NCI-H2227 (cell line): ENCODE data around the gene ADORA2A.

ENCODE experiments used
- DNase-seq: peaks from one replicate; lab custom pipeline; 2025; ENCODE audit not compliant: unreplicated experiment; lab: John Stamatoyannopoulos, UW

Gene ADORA2A

DNA sequence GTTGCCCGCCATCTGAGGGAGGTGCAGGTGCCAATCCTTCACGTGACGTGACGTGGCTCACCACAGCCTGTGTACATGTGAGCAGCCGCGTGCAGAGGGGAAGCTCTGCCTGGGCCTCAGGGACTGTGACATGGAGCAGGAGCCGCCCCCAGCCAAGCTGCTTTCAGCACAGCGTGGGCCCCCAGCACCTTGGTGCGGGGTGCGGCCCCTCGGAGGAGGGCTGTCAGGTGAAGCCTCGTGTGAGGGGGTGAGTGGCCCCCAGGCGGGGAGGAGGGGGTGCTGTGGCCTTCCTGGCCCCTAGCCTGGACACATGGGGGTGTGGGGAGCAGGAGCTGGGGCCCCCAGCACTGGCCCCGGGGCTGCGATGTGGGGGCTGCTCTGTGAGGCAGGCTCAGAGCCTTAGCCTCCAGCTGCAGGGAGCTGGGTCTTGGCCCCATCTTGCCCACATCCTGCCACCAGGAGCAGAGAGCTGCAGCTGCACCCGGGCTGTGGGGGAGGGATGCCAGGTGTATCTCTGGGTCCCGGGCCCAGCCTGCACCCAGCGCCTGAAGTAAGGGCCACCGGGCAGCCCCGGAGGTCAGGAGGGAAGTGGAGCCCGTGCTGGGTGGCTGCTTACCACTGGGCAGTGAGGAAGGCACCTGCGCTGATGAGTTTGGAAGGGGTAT lies at the start of gene ADORA2A:
TSS of gene ADORA2A (plus strand) at position 100 of the 665 bp plus-strand sequence. CDS start 5,806 bp downstream, outside the sequence.
- DNase-seq = no peak

- no peak for DNase-seq
Observed at GRCh38 chr22:24379536-24379935, 47.9 kb upstream of the ADORA2A start.

DNA sequence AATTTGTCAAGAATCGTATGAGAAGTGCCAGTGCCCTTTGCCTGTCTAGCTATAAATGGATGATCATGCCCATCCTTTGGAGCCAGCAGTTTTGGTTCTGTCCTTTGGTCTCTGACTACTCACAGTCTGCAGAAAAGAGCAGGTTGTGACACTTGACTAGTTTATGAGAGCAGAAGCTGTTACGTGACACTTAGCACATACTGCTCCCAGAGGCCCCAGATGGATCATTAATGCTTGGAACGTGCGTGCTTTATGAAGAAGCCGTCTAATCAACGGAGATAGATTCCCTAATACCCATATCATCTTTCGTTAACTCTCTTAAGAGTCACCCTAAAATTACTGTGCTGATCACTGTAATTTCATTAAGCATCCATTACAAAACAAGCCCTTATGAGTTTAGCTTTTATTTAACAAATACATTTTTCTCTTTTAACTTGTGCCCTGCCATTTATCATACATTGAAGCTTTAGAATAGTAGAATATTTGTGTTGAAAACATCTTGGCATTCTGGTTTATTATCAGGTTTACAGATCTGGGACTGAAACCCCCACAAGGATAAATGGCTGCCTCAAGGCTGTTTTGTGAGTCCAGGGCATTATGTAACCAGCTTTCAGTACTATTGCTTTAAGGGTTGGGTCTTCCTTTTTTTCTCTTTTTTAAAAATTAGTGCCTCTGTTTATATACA lies 47.0 kb upstream of the ADORA2A start:
- DNase-seq = peak; percentile 62

DNA sequence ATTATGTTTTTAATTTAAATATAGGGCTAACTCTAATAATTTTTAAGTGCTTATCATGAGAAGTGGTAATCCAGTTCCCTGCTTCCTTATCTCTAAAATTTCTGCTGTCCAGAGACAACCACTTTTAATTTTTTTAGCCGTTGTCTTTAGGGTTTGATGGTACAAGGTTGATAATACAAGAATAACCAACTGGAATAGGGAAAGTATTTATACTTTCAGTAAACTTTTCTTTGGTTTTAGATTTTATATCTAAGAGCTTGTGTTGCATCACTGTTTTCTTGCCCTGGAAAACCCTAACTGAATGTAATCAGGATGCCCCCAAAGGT lies 46.5 kb upstream of the ADORA2A start:
- DNase-seq = no peak

DNA sequence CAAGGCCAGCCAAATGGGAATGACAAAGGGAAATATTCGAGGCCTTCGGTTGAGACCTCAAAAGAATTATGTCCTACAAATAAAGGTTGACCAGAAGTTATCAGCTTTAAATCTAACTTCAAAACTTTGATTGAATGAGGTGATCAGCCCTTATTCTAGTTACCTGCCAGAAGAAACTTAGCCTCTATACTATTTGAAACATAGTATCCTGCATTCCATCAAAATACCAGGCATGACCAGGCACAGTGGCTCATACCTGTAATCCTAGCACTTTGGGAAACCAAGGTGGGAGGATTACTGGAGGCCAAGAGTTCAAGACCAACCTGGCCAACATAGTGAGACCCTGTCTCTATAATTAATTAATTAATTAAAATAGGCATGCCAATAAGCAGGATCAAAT lies 44.3 kb upstream of the ADORA2A start:
- no peak for DNase-seq

DNA sequence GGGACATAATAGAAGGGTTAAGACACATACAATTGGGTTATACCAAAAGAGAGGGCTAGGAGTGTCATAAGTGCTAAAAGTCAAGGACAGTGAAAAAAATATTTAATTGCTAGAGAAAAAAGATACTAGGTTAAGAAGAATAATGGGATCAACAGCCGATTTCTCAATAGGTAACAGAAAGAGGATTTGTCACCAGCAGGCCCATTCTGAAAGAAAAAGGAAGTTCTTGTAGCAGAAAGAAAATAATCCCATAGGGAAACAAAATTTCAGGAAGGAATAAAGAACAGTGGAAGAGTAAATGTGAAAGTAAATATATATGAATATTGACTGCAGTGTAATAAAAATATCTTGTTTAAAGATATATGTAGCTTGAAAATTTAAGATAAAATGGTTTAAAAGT lies 43.3 kb upstream of the ADORA2A start:
- DNase-seq = no peak

DNA sequence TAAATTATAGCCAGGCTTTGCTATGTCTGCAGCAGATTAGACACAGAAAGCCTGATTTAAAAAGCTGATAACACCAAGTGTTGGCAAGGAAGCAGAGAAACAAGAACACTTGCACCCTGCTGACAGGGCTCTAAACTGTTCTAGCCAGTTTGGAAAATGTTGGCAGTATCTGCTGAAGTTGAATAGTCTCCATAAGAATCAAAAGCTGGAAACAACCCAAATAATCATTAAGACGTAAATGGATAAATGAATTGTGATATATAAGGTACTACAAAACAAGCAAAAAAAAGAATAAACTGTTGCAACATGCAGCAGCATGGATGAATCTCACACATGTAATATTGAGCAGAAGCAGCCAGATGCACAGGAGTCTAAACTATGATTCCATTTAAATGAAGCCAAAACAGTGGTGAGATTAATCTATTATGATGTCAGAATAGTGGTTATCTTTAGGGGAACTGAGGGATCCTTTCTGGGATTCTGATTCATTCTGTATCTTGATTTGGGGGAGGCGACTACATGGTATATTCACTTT lies 40.4 kb upstream of the ADORA2A start:
- no peak for DNase-seq

- no peak for DNase-seq
Observed at GRCh38 chr22:24389680-24390079, 37.7 kb upstream of the ADORA2A start.

- no peak for DNase-seq
Observed at GRCh38 chr22:24390156-24390555, 37.2 kb upstream of the ADORA2A start.

DNA sequence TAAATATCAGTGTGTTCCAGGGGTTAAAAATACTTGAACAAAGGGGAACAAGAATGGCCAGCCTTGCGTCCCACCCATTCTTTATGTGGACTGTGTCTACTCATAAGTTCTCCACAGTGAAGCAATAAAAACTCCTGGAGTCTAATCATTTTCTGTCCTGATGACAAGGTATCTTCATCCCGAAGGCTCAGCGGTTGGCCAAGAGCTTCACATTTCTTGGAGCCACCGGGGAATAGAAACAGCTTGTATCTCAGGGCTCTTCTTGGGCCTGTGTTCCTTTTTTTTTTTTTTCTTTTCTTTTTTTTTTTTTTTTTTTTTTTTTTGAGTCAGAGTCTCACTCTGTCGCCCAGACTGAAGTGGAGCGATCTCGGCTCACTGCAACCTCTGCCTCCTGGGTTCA lies 36.8 kb upstream of the ADORA2A start:
- no peak for DNase-seq

DNA sequence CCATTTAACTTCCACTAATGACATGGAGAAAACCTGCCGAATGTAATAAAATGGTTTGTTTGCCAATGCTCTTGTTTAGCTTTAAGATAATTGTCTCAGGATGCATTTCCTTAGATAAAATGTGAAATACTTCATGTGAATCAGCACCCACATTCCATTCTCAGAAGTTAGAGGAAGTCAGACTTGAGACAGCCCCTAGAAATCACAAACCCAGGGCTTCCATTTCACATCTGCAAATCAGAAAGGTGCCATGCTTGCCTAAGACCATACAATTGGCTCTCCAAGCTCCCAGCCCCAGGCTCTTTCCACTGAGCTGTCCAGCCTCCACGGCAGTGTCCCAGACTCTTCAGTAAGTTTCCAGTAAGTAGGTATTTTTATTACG lies 35.6 kb upstream of the ADORA2A start:
- DNase-seq = no peak

GRCh38 chr22:24392218-24392931 lies 35.0 kb upstream of the ADORA2A start:
- DNase-seq = no peak

DNA sequence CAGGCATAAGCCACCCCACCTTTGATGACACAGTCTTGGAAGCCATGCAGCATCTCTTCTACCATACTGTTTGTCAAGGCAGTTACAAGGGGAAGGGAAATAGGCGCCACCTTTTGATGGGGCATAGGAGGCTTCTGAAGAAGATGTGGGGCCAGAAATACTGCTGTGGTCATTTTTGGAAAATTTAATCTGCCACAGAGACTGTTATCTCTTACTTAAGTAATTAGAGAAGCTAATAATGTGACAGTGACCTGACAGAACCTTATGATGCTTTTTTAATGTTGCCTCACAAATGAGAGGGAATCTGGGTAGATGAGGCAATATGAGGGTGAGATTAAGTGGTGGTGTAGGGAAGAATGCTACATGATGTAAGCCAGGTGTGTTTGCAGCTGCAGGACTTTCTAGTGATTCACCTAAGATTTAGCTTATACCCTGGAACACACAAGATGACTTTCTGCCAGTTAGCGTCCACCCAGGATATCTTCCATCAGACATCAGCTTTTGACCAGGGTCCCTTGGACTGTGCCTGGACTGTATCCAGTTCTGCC lies 34.3 kb upstream of the ADORA2A start:
- DNase-seq = no peak

- no peak for DNase-seq
Observed at GRCh38 chr22:24393848-24394247, 33.6 kb upstream of the ADORA2A start.

DNA sequence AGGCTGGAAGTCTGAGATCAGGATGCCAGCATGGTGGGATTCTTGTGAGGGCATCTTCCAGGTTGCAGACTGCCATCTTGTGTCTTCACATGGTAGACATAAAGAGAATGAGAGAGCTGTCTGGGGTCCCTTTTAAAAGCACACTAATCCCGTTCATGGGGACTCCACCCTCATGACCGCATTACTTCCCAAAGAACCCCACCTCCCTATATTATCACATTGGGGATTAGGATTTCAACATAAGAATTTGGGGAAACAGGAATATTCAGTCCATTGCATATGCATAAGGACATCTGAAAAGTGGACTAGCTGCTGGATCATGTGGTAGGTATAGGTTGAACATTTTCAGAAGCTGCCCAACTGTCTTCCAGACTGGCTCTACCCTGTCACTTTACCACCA lies 33.1 kb upstream of the ADORA2A start:
- no peak for DNase-seq

DNA sequence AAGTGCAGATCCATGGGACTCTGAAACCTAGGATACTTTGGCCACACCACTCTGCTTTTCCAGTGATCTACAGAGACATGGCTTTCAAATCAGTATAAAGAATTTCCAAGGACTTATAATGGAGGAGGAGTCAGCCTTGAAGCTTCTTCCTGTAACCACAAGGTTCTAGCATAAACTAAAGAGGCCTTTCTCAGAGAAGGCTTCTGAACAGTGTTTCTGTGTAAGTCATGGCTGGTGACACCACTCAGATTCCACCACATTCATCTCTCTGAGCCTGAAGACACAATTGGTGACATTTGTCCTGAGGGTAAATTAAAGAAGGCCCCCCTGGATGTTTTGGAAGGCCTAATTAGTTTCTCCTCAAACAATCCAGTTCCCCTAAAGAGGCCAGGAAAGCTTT lies 29.0 kb upstream of the ADORA2A start:
- no peak for DNase-seq

- DNase-seq = no peak
Observed at GRCh38 chr22:24400034-24400725, 27.2 kb upstream of the ADORA2A start.

DNA sequence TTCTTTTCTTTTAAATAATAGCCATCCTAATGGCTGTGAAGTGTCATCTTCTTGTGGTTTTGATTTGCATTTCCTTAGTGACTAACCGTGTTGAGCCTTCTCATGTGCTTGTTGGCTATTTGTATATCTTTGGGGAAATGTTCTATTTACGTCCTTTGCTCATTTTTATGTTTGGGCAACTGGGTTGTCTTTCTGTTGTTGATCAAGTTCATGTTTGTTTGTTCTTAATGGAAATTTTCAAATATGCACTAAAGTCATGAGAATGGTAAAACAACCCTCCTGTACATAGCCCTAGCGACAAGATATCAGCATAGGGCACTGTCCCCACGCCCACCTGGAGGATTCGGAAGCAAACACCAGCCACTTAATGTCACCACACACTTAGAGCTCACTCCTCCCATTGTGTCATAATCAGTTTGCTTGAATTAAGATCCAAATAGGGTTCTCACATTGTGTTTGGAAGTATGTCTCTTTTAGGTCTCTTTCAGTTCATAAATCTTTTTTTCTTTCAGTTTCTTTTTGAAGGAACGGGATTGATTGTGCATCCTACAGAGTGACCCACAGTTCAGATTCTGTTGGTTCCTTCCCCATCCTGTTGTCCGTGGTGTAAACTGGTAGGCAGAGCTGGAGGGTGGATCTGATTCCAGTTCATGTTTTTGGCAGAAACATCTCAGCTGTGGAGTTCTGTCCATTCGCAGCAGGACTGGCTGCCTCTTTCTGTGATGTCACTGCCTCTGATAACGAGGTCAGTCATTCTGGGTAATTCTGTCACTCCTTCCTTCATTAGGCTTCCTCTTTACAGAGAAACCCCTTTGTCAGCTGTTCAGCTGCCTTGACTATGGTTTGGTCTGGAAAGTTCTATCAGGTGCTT lies 26.4 kb upstream of the ADORA2A start:
- DNase-seq = no peak

DNA sequence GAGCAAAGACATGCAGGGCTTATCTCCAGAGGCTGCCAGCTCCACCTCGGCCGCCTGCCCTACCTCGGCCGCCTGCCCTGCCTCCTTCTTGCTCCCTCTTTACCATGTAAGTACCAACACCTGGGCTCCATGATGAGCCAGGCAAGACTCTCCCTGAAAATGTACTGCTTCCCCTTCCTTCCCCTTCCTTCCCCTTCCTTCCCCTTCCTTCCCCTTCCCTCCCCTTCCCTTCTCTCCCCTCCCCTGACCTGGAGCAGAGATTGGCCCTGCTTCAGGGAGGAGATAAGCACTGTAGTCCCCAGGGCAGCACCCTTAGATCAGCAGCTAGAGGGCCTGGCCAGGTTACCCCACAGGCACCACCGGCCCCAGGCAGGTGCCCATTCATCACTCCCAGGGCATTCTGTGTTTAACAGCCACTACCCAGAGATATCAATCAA lies 25.4 kb upstream of the ADORA2A start:
- DNase-seq = no peak
